GM23248 (cell line): ENCODE measurements around the gene AREG. TPM values are rescaled to one million over a fixed set of nuclear protein-coding genes. Genes with fewer than 3 reads are reported as not detected.

Source experiments
- DNase-seq: peaks from one replicate; pipeline ENCODE4 v3.0.0-alpha.2; 2015
- H2AFZ ChIP-seq: fragments of 200-600 bp; sonication (generic); 2 replicates; pipeline ENCODE4 v1.6.1; 2016; ENCODE audit warnings: antibody characterized with exemption
- H3F3A ChIP-seq: fragments of 200-600 bp; sonication (generic); 2 replicates; pipeline ENCODE4 v1.6.1; 2016; ENCODE audit warnings: mild to moderate bottlenecking, antibody characterized with exemption, mixed run types; ENCODE audit not compliant: insufficient read depth
- H3K27ac ChIP-seq: fragments of 200-600 bp; sonication (generic); 2 replicates; pipeline ENCODE4 v1.5.1; 2016; ENCODE audit warnings: mild to moderate bottlenecking
- H3K27me3 ChIP-seq: fragments of 200-600 bp; sonication (generic); replicated peaks from 2 replicates; pipeline ENCODE4 v1.6.1; 2016; ENCODE audit warnings: mild to moderate bottlenecking; ENCODE audit not compliant: insufficient read depth
- H3K36me3 ChIP-seq: fragments of 200-600 bp; sonication (generic); 2 replicates; pipeline ENCODE4 v1.6.1; 2016; ENCODE audit warnings: low read depth, mild to moderate bottlenecking
- H3K4me1 ChIP-seq: fragments of 200-600 bp; sonication (generic); 2 replicates; pipeline ENCODE4 v1.6.1; 2016; ENCODE audit warnings: mild to moderate bottlenecking; ENCODE audit not compliant: insufficient read depth
- H3K4me2 ChIP-seq: fragments of 200-600 bp; sonication (generic); one replicate; pipeline ENCODE4 v1.6.1; 2016; ENCODE audit warnings: mild to moderate bottlenecking; ENCODE audit not compliant: unreplicated experiment
- H3K4me3 ChIP-seq: fragments of 200-600 bp; sonication (generic); 2 replicates; pipeline ENCODE4 v1.5.1; 2016; ENCODE audit warnings: mild to moderate bottlenecking
- H3K79me2 ChIP-seq: fragments of 200-600 bp; sonication (generic); 2 replicates; pipeline ENCODE4 v1.6.1; 2016; ENCODE audit warnings: mild to moderate bottlenecking; ENCODE audit not compliant: insufficient read depth
- H3K9ac ChIP-seq: fragments of 200-600 bp; sonication (generic); 2 replicates; pipeline ENCODE4 v1.6.1; 2016; ENCODE audit warnings: mild to moderate bottlenecking
- H3K9me2 ChIP-seq: fragments of 200-600 bp; sonication (generic); 2 replicates; pipeline ENCODE4 v1.6.1; 2016; ENCODE audit warnings: mixed run types, mild to moderate bottlenecking, moderate library complexity; ENCODE audit not compliant: insufficient read depth
- H3K9me3 ChIP-seq: fragments of 200-600 bp; sonication (generic); one replicate; pipeline ENCODE4 v1.6.1; 2017; ENCODE audit warnings: low read depth
- H4K20me1 ChIP-seq: fragments of 200-600 bp; sonication (generic); 2 replicates; pipeline ENCODE4 v1.6.0; 2016; ENCODE audit not compliant: insufficient read depth
- EZH2 ChIP-seq: fragments of 200-600 bp; sonication (generic); IDR thresholded peaks from 2 replicates; pipeline ENCODE4 v1.6.1; 2018; ENCODE audit warnings: antibody characterized with exemption, mild to moderate bottlenecking; ENCODE audit not compliant: insufficient read depth, poor library complexity, severe bottlenecking
- EZH2phosphoT487 ChIP-seq: fragments of 200-600 bp; sonication (generic); IDR thresholded peaks from 2 replicates; pipeline ENCODE4 v1.6.1; 2018; ENCODE audit warnings: antibody characterized with exemption, moderate library complexity, mild to moderate bottlenecking, low read depth; ENCODE audit not compliant: insufficient read depth
- WGBS, 2 experiments: methylation state at CpG; one replicate each; pipeline ENCODE4 v1.1.6; 2015 to 2017; ENCODE audit warnings: low lambda C conversion rate in 2 of 2, low coverage in 1 of 2; ENCODE audit errors: missing lambda C conversion rate in 2 of 2; 5-methylcytosine and 5-hydroxymethylcytosine counted together
- in situ Hi-C: fragments of 300-500 bp; cut with MboI; formaldehyde crosslinking; loops from 2 replicates; pipeline ENCODE4 v1.15.0; 2020
- polyA plus RNA-seq: library from polyadenylated mRNA; unstranded; fragments of >200 nt; fragmentation: Nextera tagmentation; extraction: Ambion mirVana; gene quantifications from 2 replicates; pipeline ENCODE4 v1.2.1, GENCODE V29; 2016
- total RNA-seq: library from RNA; depleted of rRNA; stranded (reverse); fragments of >200 nt; shearing (Covaris generic); gene quantifications from 2 replicates; pipeline ENCODE4 v1.2.3, GENCODE V29; 2014

Gene AREG
- total and polyA plus RNA-seq, 2 experiments from 2014 or later, result 0.76 to 0.97 TPM

- Histone ChIP-seq H3K27ac (no peak overlapping the region), H2AFZ (no peak overlapping the region), H3K9me3 (no peaks in the 10 kb centered on the region), H3K9me2 (no peaks in the 10 kb centered on the region), H3K27me3 (no peaks in the 10 kb centered on the region), H3K9ac (no peak overlapping the region), H3F3A (peaks cover 35% of the 10 kb centered on the region), H3K36me3 (no peaks in the 10 kb centered on the region), H3K4me2 (no peak overlapping the region), H3K79me2 (no peaks in the 10 kb centered on the region), H4K20me1 (no peaks in the 10 kb centered on the region), H3K4me3 (no peak overlapping the region), H3K4me1 (peaks cover 28% of the 10 kb centered on the region)
- no peak for DNase-seq
- TF ChIP-seq EZH2 (no peak), EZH2phosphoT487 (no peak)
- in situ Hi-C loops, result no loop called here
- 41 to 43% methylated on average over 3 of the region's 3 CpGs for WGBS, 2 experiments
These were observed 31.0 kb downstream of the AREG start for GRCh38 chr4:74475946-74476345.

- H3F3A ChIP-seq, result peaks cover 15% of the 10 kb centered on the region
- TF ChIP-seq EZH2 (no peak), EZH2phosphoT487 (no peak)
These were observed 34.1 kb downstream of the AREG start for GRCh38 chr4:74479009-74479408.

GRCh38 chr4:74480267-74480666 is 35.3 kb downstream of the AREG start:
- WGBS, 2 experiments, result 54 to 60% methylated on average over 2 of the region's 2 CpGs
- Histone ChIP-seq H3K4me2 (no peak overlapping the region), H3K9me2 (no peaks in the 10 kb centered on the region), H4K20me1 (no peaks in the 10 kb centered on the region), H3K4me3 (no peak overlapping the region), H2AFZ (no peak overlapping the region), H3K36me3 (no peaks in the 10 kb centered on the region), H3K27me3 (no peaks in the 10 kb centered on the region), H3K79me2 (no peaks in the 10 kb centered on the region), H3K9me3 (no peaks in the 10 kb centered on the region), H3F3A (peaks cover 3% of the 10 kb centered on the region), H3K27ac (no peak overlapping the region), H3K4me1 (no peaks in the 10 kb centered on the region; the same call in 1 of the 2 replicates), H3K9ac (no peak overlapping the region)
- in situ Hi-C loops, result no loop called here
- no peak for TF ChIP-seq EZH2
- no peak for TF ChIP-seq EZH2phosphoT487
- DNase-seq, result no peak

More at GRCh38 chr4:74479009-74479408, 34.1 kb downstream of the AREG start:
- H3K27ac ChIP-seq, result no peak overlapping the region
- H3K27me3 ChIP-seq, result no peaks in the 10 kb centered on the region
- no peaks in the 10 kb centered on the region for H3K79me2 ChIP-seq
- H3K9me2 ChIP-seq, result no peaks in the 10 kb centered on the region
- no peak overlapping the region for H3K9ac ChIP-seq
- no peaks in the 10 kb centered on the region for H3K36me3 ChIP-seq
- H3K4me1 ChIP-seq, result peaks cover 12% of the 10 kb centered on the region
- H2AFZ ChIP-seq, result no peak overlapping the region
- H4K20me1 ChIP-seq, result no peaks in the 10 kb centered on the region
- no peak overlapping the region for H3K4me3 ChIP-seq
- no peak overlapping the region for H3K4me2 ChIP-seq
- no peak for DNase-seq
- no peaks in the 10 kb centered on the region for H3K9me3 ChIP-seq
- WGBS, 2 experiments, result 58 to 74% methylated on average over 1 of the region's 1 CpG
- in situ Hi-C loops, result no loop called here

- Histone ChIP-seq H3K36me3 (no peaks in the 10 kb centered on the region), H3K79me2 (no peaks in the 10 kb centered on the region), H3F3A (no peaks in the 10 kb centered on the region), H3K27ac (no peak overlapping the region), H2AFZ (no peak overlapping the region), H4K20me1 (no peaks in the 10 kb centered on the region), H3K9me2 (no peaks in the 10 kb centered on the region), H3K4me1 (no peaks in the 10 kb centered on the region), H3K4me2 (no peak overlapping the region), H3K4me3 (no peak overlapping the region), H3K9ac (no peak overlapping the region), H3K9me3 (no peaks in the 10 kb centered on the region), H3K27me3 (no peaks in the 10 kb centered on the region)
- no peak for TF ChIP-seq EZH2
- no peak for TF ChIP-seq EZH2phosphoT487
- in situ Hi-C loops, result no loop called here
- 69 to 75% methylated on average over 3 of the region's 3 CpGs for WGBS, 2 experiments
- DNase-seq, result no peak
These were observed 37.1 kb downstream of the AREG start for GRCh38 chr4:74481891-74482609.
